EH (cell line): ENCODE results near the gene PATL1.
A peak's percentile ranks its signal among the peaks of the same experiment; 100 is the strongest.

ENCODE experiments used
- DNase-seq: peaks from one replicate; pipeline ENCODE4 v3.0.0-alpha.2; 2015; ENCODE audit warnings: low read depth

PATL1 gene

GRCh38 chr11:59615120-59615636 is 53.7 kb downstream of the PATL1 start:
- peak; percentile 18 for DNase-seq

GRCh38 chr11:59614277-59615119 is 54.3 kb downstream of the PATL1 start:
- peak; percentile 10 for DNase-seq

GRCh38 chr11:59611570-59612565 is 57.0 kb downstream of the PATL1 start:
- DNase-seq: peak; percentile 59

GRCh38 chr11:59610289-59610688 is 58.5 kb downstream of the PATL1 start:
- DNase-seq: no peak

GRCh38 chr11:59607703-59608454 is 61.0 kb downstream of the PATL1 start:
- DNase-seq: no peak

GRCh38 chr11:59602432-59602831 is 66.4 kb downstream of the PATL1 start:
- no peak for DNase-seq

- DNase-seq: no peak
Measured at GRCh38 chr11:59601788-59602187, 67.0 kb downstream of the PATL1 start.

GRCh38 chr11:59600636-59601035 is 68.2 kb downstream of the PATL1 start:
- DNase-seq: no peak

- DNase-seq: no peak
Measured at GRCh38 chr11:59600234-59600633, 68.6 kb downstream of the PATL1 start.

- DNase-seq: no peak
Measured at GRCh38 chr11:59598961-59599360, 69.9 kb downstream of the PATL1 start.
